ENCODE data around the gene JSRP1. TPM values are rescaled to one million over a fixed set of nuclear protein-coding genes. Genes with fewer than 3 reads are reported as not detected.

Gene JSRP1
- total RNA-seq, 1 donor from 2014 or later: not detected

DNA sequence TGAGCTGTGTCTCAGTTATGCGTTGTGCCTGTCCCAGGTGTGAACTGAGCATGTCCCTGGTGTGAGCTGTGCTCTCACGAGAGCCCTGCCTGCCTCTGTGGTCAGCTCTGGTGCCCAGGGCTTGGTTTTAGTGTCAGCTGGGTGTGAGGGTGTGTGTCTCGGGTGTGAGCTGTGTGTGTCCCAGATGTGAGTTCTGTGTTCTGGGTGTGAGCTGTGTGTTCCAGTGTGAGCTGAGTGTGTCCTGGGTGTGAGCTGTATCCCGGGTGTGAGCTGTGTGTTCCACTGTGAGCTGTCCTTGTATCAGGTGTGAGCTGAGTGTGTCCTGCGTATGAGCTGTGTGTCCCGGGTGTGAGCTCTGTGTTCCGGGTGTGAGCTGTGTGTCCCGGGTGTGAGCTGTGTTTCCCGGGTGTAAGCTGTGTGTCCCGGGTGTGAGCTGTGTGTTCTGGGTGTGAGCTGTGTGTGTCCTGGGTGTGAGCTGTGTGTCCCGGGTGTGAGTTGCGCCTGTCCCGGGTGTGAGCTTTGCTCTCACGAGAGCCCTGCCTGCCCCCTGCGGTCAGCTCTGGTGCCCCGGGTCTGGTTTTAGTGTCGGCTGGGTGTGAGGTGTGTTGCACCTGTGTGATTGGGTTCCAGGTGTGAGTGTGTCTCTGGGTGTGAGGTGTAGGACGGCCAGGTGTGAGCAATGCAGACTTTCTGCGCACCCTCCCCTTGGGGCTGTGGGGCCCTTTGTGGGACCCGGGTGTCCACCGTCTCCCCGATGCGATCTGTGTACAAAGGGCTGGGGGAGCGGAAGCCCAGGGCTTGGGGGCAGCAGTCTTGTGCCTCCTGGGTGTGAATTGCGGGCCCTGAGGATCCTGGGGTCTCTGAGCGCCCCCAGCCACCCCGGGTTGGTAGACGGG, 32.8 kb upstream of the JSRP1 start:
- Histone ChIP-seq H3K9me3 (no peaks in the 10 kb centered on the region), H3K4me1 (peaks cover 30% of the 10 kb centered on the region), H3K27ac (peak overlapping the region; percentile 87), H3K27me3 (ENCODE audit: low read depth) (peaks cover 53% of the 10 kb centered on the region), H3K4me3 (peak overlapping the region; percentile 54), H3K36me3 (no peaks in the 10 kb centered on the region)
- ATAC-seq (peak; percentile 4 to 10), DNase-seq (no peak)
- TF ChIP-seq CTCF (IDR thresholded peaks at IDR 0.05): no peak
- intact Hi-C loops (cut with DNase I): no loop called here

GRCh38 chr19:2288338-2288817, 32.2 kb upstream of the JSRP1 start:
- no peak for ATAC-seq
- no peak for DNase-seq
- H3K36me3 ChIP-seq: no peaks in the 10 kb centered on the region
- intact Hi-C loops (cut with DNase I): no loop called here
- no peak for TF ChIP-seq CTCF (IDR thresholded peaks at IDR 0.05)
- H3K27ac ChIP-seq: peak overlapping the region; percentile 41
- H3K4me3 ChIP-seq: no peak overlapping the region
- no peaks in the 10 kb centered on the region for H3K9me3 ChIP-seq
- H3K27me3 ChIP-seq (ENCODE audit: low read depth): peaks cover 49% of the 10 kb centered on the region
- H3K4me1 ChIP-seq: peaks cover 30% of the 10 kb centered on the region

DNA sequence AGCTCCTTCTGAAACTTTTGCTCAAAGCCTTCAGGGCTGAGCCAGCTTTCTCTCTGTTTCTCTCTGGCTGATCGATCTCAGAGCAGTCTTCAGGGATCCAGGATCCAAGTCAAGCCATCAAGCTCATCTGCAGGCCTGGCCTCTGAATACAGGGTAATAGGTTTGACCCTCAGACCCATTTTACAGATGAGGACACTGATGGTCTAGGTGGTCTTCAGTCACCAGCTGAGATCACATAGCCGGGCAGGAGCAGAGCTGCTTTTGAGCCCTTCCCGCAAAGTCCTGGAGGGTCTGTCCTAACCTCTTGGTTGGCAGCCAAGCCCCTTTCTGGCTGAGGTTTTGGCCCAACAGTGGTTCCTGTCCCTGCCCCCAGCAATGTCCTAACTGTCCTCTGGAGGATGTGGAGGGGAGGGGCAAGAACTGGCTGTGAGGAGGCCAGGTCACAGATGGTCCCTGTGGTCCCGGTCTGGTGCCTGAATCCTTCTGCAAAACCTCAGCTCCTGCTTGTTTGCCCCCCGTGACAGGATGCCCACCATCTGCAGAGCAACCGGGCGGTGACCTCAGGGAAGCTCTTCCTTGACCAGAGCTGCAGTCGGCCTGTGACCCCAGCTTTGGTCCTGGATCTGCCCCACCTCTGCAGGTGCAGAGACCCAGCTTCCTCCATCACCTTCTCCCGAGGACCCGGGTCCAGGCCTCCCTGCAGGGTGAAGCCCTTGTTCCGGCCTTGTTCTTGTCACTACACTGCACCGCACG, 31.5 kb upstream of the JSRP1 start:
- Histone ChIP-seq H3K27ac (peak overlapping the region; percentile 41), H3K27me3 (ENCODE audit: low read depth) (peaks cover 45% of the 10 kb centered on the region), H3K9me3 (no peaks in the 10 kb centered on the region), H3K36me3 (no peaks in the 10 kb centered on the region), H3K4me1 (peaks cover 32% of the 10 kb centered on the region), H3K4me3 (no peak overlapping the region)
- intact Hi-C loops (cut with DNase I): no loop called here
- no peak for DNase-seq
- no peak for TF ChIP-seq CTCF (IDR thresholded peaks at IDR 0.05)
- no peak for ATAC-seq

DNA sequence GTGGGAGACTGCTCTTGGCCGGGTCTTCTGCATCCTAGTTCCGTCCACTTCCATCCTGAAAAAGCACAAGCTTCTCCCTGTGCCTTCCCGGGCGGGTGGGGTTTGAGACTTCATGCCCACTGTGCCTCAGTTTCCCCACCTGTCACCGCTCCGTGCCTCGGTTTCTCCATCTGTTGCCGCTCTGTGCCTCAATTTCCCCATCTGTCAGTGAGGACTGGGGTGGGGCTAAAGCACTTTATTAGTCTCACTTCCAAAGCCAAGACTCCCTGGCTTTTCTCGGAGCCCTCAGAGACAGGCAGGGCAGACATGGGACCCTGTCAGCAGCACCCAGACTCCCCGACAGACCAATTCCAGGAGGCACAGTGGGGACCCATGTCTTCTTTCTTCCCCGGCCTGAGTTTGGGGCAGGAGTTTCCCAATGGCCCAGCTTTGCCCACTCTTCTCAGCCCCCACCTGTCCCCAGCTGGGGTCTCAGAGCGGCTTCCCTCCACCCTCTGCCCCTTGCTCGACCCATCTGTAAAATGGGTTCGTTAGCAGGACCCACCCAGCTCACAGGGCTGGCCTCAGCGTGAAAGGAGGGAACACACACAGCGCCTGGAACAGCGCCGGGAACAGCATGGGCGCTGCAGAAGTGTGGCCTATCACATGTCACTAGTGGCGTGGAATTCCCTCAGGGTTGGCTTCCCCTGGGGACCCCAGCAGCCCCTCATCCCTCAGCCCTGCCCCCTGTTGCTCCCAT, 30.4 kb upstream of the JSRP1 start:
- no peak for DNase-seq
- Histone ChIP-seq H3K4me1 (peaks cover 43% of the 10 kb centered on the region), H3K9me3 (no peaks in the 10 kb centered on the region), H3K27ac (no peak overlapping the region), H3K4me3 (no peak overlapping the region), H3K36me3 (no peaks in the 10 kb centered on the region), H3K27me3 (ENCODE audit: low read depth) (peaks cover 33% of the 10 kb centered on the region)
- no peak for TF ChIP-seq CTCF (IDR thresholded peaks at IDR 0.05)
- intact Hi-C loops (cut with DNase I): no loop called here
- no peak for ATAC-seq

DNA sequence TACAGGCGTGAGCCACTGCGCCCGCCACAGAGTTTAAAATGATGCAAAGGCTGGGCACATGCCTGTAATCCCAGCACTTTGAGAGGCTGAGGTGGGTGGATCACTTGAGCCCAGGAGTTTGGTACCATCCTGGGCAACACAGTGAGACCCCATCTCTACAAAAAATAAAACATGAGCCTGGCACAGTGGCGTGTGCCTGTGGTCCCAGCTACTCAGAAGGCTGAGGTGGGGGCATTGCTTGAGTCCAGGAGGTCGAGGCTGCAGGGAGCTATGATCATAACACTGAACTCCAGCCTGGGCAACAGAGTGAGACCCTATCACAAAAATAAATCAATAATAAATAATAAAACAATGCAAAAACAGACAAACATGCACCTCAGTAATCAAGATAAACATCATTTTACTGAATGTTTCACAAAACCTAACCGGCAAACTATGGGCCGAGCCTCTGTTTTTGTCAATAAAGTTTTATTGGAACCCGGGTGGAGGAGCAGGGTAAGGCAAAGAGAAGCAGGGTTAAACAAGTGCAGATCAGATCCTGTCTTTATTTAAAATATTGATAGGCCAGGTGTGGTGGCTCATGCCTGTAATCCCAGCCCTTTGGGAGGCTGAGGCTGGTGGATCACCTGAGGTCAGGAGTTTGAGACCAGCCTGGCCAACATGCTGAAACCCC, 27.8 kb upstream of the JSRP1 start:
- no peak for TF ChIP-seq CTCF (IDR thresholded peaks at IDR 0.05)
- ATAC-seq: no peak
- intact Hi-C loops (cut with DNase I): no loop called here
- Histone ChIP-seq H3K27me3 (ENCODE audit: low read depth) (peaks cover 7% of the 10 kb centered on the region), H3K9me3 (no peaks in the 10 kb centered on the region), H3K4me3 (no peak overlapping the region), H3K4me1 (peaks cover 20% of the 10 kb centered on the region), H3K27ac (no peak overlapping the region), H3K36me3 (no peaks in the 10 kb centered on the region)
- no peak for DNase-seq
